ENCODE measurements around the gene FANCC. TPM values are rescaled to one million over a fixed set of nuclear protein-coding genes. Genes with fewer than 3 reads are reported as not detected.
A peak's percentile ranks its signal among the peaks of the same experiment; 100 is the strongest.
"Not testable (repeated sequence)": the region's sequence is repeated elsewhere in the genome, so short reads cannot be mapped to it uniquely, and the experiment has no call there.

FANCC gene
- total and polyA plus RNA-seq, 5 donors from 2014 or later = 2.8 to 7.5 (median 5.4) TPM

GRCh38 chr9:95269803-95270773 is 47.4 kb downstream of the FANCC start:
- ATAC-seq (ENCODE audit: low read depth in 2 of 2); H3K27ac Mint-ChIP-seq; H3K27ac ChIP-seq (ENCODE audit: insufficient read depth, low read length, poor library complexity, severe bottlenecking); H3K4me3 Mint-ChIP-seq; H3K27me3 ChIP-seq (ENCODE audit: control insufficient read depth, insufficient read depth, low read length); H3K27me3 Mint-ChIP-seq; H3K9me3 ChIP-seq (ENCODE audit: control insufficient read depth in 2 of 2, low read length in 2 of 2); H3K36me3 ChIP-seq (ENCODE audit: control insufficient read depth, insufficient read depth, low read length); H3K36me3 Mint-ChIP-seq; H3K9me3 Mint-ChIP-seq; DNase-seq; H3K4me1 ChIP-seq (ENCODE audit: control insufficient read depth, insufficient read depth, low read length, poor library complexity, severe bottlenecking); H3K4me3 ChIP-seq (ENCODE audit: low read depth, low read length): not testable (repeated sequence)
- H3K4me1 Mint-ChIP-seq = peaks cover 0 to 26% (median 17%) of the 10 kb centered on the region in 4 donors

- ATAC-seq (ENCODE audit: low read depth in 2 of 2) (no peak), DNase-seq (peak in 1 of 3 donors; percentile 17)
- peaks cover 7% of the 10 kb centered on the region for H3K4me1 ChIP-seq (ENCODE audit: control insufficient read depth, insufficient read depth, low read length, poor library complexity, severe bottlenecking)
Measured at GRCh38 chr9:95268681-95269080, 48.8 kb downstream of the FANCC start.

GRCh38 chr9:95266649-95267048 is 50.9 kb downstream of the FANCC start:
- H3K4me3 ChIP-seq (ENCODE audit: low read depth, low read length) = no peak overlapping the region
- H3K27me3 Mint-ChIP-seq = no peaks in the 10 kb centered on the region
- peak in 1 of 3 donors; percentile 34 for DNase-seq
- no peak overlapping the region for H3K27ac ChIP-seq (ENCODE audit: insufficient read depth, low read length, poor library complexity, severe bottlenecking)
- H3K4me1 ChIP-seq (ENCODE audit: control insufficient read depth, insufficient read depth, low read length, poor library complexity, severe bottlenecking) = peaks cover 7% of the 10 kb centered on the region
- ATAC-seq (ENCODE audit: low read depth in 2 of 2) = no peak
- H3K4me3 Mint-ChIP-seq = no peak overlapping the region
- no peaks in the 10 kb centered on the region for H3K36me3 Mint-ChIP-seq
- no peaks in the 10 kb centered on the region for H3K27me3 ChIP-seq (ENCODE audit: control insufficient read depth, insufficient read depth, low read length)
- peak overlapping the region in 1 of 3 donors; percentile 59 for H3K27ac Mint-ChIP-seq
- no peaks in the 10 kb centered on the region for H3K9me3 ChIP-seq (ENCODE audit: control insufficient read depth in 2 of 2, low read length in 2 of 2)
- peaks cover 0 to 25% (median 16%) of the 10 kb centered on the region in 4 donors for H3K4me1 Mint-ChIP-seq
- H3K36me3 ChIP-seq (ENCODE audit: control insufficient read depth, insufficient read depth, low read length) = no peaks in the 10 kb centered on the region
- no peaks in the 10 kb centered on the region for H3K9me3 Mint-ChIP-seq

More at GRCh38 chr9:95268681-95269080, 48.8 kb downstream of the FANCC start:
- no peaks in the 10 kb centered on the region for H3K9me3 ChIP-seq (ENCODE audit: control insufficient read depth in 2 of 2, low read length in 2 of 2)
- Mint-ChIP-seq H3K27me3 (no peaks in the 10 kb centered on the region), H3K4me3 (no peak overlapping the region), H3K4me1 (peaks cover 0 to 26% (median 17%) of the 10 kb centered on the region in 4 donors), H3K9me3 (peaks cover 0 to 1% (median 0%) of the 10 kb centered on the region in 7 donors), H3K27ac (no peak overlapping the region), H3K36me3 (peaks cover under 1% of the 10 kb centered on the region)
- H3K4me3 ChIP-seq (ENCODE audit: low read depth, low read length) = no peak overlapping the region
- no peaks in the 10 kb centered on the region for H3K27me3 ChIP-seq (ENCODE audit: control insufficient read depth, insufficient read depth, low read length)
- no peak overlapping the region for H3K27ac ChIP-seq (ENCODE audit: insufficient read depth, low read length, poor library complexity, severe bottlenecking)
- no peaks in the 10 kb centered on the region for H3K36me3 ChIP-seq (ENCODE audit: control insufficient read depth, insufficient read depth, low read length)

- no peak overlapping the region for H3K27ac ChIP-seq (ENCODE audit: insufficient read depth, low read length, poor library complexity, severe bottlenecking)
- H3K4me1 ChIP-seq (ENCODE audit: control insufficient read depth, insufficient read depth, low read length, poor library complexity, severe bottlenecking) = peaks cover 7% of the 10 kb centered on the region
- H3K9me3 ChIP-seq (ENCODE audit: control insufficient read depth in 2 of 2, low read length in 2 of 2) = no peaks in the 10 kb centered on the region
- Mint-ChIP-seq H3K27me3 (no peaks in the 10 kb centered on the region), H3K9me3 (no peaks in the 10 kb centered on the region), H3K27ac (peak overlapping the region in 1 of 3 donors; percentile 20), H3K4me1 (peaks cover 0 to 25% (median 16%) of the 10 kb centered on the region in 4 donors), H3K36me3 (no peaks in the 10 kb centered on the region), H3K4me3 (peak overlapping the region in 1 of 4 donors; percentile 53)
- no peak overlapping the region for H3K4me3 ChIP-seq (ENCODE audit: low read depth, low read length)
- ATAC-seq (ENCODE audit: low read depth in 2 of 2) (no peak), DNase-seq (no peak)
- H3K36me3 ChIP-seq (ENCODE audit: control insufficient read depth, insufficient read depth, low read length) = no peaks in the 10 kb centered on the region
- no peaks in the 10 kb centered on the region for H3K27me3 ChIP-seq (ENCODE audit: control insufficient read depth, insufficient read depth, low read length)
Measured at GRCh38 chr9:95265960-95266359, 51.5 kb downstream of the FANCC start.

GRCh38 chr9:95264954-95265615 is 52.4 kb downstream of the FANCC start:
- Histone ChIP-seq H3K36me3 (ENCODE audit: control insufficient read depth, insufficient read depth, low read length) (no peaks in the 10 kb centered on the region), H3K27me3 (ENCODE audit: control insufficient read depth, insufficient read depth, low read length) (no peaks in the 10 kb centered on the region), H3K4me3 (ENCODE audit: low read depth, low read length) (no peak overlapping the region), H3K4me1 (ENCODE audit: control insufficient read depth, insufficient read depth, low read length, poor library complexity, severe bottlenecking) (peaks cover 7% of the 10 kb centered on the region), H3K27ac (ENCODE audit: insufficient read depth, low read length, poor library complexity, severe bottlenecking) (no peak overlapping the region), H3K9me3 (ENCODE audit: control insufficient read depth in 2 of 2, low read length in 2 of 2) (no peaks in the 10 kb centered on the region)
- Mint-ChIP-seq H3K27ac (no peak overlapping the region), H3K4me1 (peaks cover 0 to 25% (median 16%) of the 10 kb centered on the region in 4 donors), H3K4me3 (no peak overlapping the region), H3K27me3 (no peaks in the 10 kb centered on the region), H3K36me3 (no peaks in the 10 kb centered on the region), H3K9me3 (no peaks in the 10 kb centered on the region)
- ATAC-seq (ENCODE audit: low read depth in 2 of 2) = no peak
- DNase-seq = no peak

- Mint-ChIP-seq H3K27ac (no peak overlapping the region), H3K4me3 (no peak overlapping the region), H3K4me1 (peaks cover 0 to 20% (median 12%) of the 10 kb centered on the region in 4 donors), H3K27me3 (peaks cover 5% of the 10 kb centered on the region), H3K9me3 (no peaks in the 10 kb centered on the region), H3K36me3 (no peaks in the 10 kb centered on the region)
- no peaks in the 10 kb centered on the region for H3K27me3 ChIP-seq (ENCODE audit: control insufficient read depth, insufficient read depth, low read length)
- H3K27ac ChIP-seq (ENCODE audit: insufficient read depth, low read length, poor library complexity, severe bottlenecking) = no peak overlapping the region
- no peak for DNase-seq
- no peaks in the 10 kb centered on the region for H3K9me3 ChIP-seq (ENCODE audit: control insufficient read depth in 2 of 2, low read length in 2 of 2)
- no peak for ATAC-seq (ENCODE audit: low read depth in 2 of 2)
- H3K4me3 ChIP-seq (ENCODE audit: low read depth, low read length) = no peak overlapping the region
- no peaks in the 10 kb centered on the region for H3K36me3 ChIP-seq (ENCODE audit: control insufficient read depth, insufficient read depth, low read length)
- peaks cover 6% of the 10 kb centered on the region for H3K4me1 ChIP-seq (ENCODE audit: control insufficient read depth, insufficient read depth, low read length, poor library complexity, severe bottlenecking)
Measured at GRCh38 chr9:95261890-95262289, 55.6 kb downstream of the FANCC start.

- no peak for ATAC-seq (ENCODE audit: low read depth in 2 of 2)
- no peaks in the 10 kb centered on the region for H3K27me3 Mint-ChIP-seq
- no peaks in the 10 kb centered on the region for H3K9me3 ChIP-seq (ENCODE audit: control insufficient read depth in 2 of 2, low read length in 2 of 2)
- peaks cover 11% of the 10 kb centered on the region for H3K36me3 Mint-ChIP-seq
- no peak overlapping the region for H3K4me3 ChIP-seq (ENCODE audit: low read depth, low read length)
- no peak overlapping the region for H3K4me3 Mint-ChIP-seq
- H3K27ac ChIP-seq (ENCODE audit: insufficient read depth, low read length, poor library complexity, severe bottlenecking) = no peak overlapping the region
- H3K27ac Mint-ChIP-seq = no peak overlapping the region
- H3K36me3 ChIP-seq (ENCODE audit: control insufficient read depth, insufficient read depth, low read length) = peaks cover 9% of the 10 kb centered on the region
- peaks cover 0 to 6% (median 2%) of the 10 kb centered on the region in 4 donors for H3K4me1 Mint-ChIP-seq
- H3K4me1 ChIP-seq (ENCODE audit: control insufficient read depth, insufficient read depth, low read length, poor library complexity, severe bottlenecking) = no peaks in the 10 kb centered on the region
- DNase-seq = no peak
- peaks cover 0 to 2% (median 0%) of the 10 kb centered on the region in 7 donors for H3K9me3 Mint-ChIP-seq
- no peaks in the 10 kb centered on the region for H3K27me3 ChIP-seq (ENCODE audit: control insufficient read depth, insufficient read depth, low read length)
Measured at GRCh38 chr9:95250462-95251221, 66.9 kb downstream of the FANCC start.

Measured in CD4-positive, CD25-positive, alpha-beta regulatory T cell (primary cell).